Measurements from ENCODE around the gene MTCH1.

Gene MTCH1

DNA sequence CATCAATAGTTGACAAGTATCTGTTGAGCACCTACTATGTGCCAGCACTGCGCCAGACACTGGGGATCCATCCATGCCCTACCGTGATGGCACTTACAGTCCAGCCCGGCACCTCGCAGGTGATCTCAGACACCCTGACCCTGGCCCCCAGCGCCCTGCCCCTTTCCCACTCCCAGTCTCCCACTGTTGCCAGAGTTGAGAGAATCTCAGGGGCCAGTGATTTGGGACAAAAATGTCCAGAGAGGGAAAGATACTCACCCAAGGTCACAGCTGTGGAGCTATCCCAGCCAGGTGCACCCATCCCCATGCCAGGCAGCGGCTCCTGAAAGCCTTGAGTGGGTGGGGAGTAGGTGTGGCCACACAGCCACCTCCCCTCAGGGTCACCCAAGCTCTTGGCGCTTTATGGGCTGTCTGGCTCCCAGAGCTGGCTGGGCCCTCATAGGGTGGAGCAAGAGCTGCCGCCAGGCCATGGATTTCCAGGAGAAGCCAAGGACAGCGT is 28.2 kb downstream of the MTCH1 start:
- TF ChIP-seq CTCF (IDR thresholded peaks at IDR 0.05; ENCODE audit: low read depth, low read length), result no peak
- no peak for DNase-seq (ENCODE audit: low read depth in 2 of 2)
- H3K4me3 ChIP-seq (replicated peaks in 1 of 2; ENCODE audit: low read depth in 2 of 2, low read length in 2 of 2), result no peak overlapping the region

GRCh38 chr6:36956446-36956820 is 29.6 kb downstream of the MTCH1 start:
- no peak for TF ChIP-seq CTCF (IDR thresholded peaks at IDR 0.05; ENCODE audit: low read depth, low read length)
- DNase-seq (ENCODE audit: low read depth in 2 of 2), result no peak
- no peak overlapping the region for H3K4me3 ChIP-seq (replicated peaks in 1 of 2; ENCODE audit: low read depth in 2 of 2, low read length in 2 of 2)

DNA sequence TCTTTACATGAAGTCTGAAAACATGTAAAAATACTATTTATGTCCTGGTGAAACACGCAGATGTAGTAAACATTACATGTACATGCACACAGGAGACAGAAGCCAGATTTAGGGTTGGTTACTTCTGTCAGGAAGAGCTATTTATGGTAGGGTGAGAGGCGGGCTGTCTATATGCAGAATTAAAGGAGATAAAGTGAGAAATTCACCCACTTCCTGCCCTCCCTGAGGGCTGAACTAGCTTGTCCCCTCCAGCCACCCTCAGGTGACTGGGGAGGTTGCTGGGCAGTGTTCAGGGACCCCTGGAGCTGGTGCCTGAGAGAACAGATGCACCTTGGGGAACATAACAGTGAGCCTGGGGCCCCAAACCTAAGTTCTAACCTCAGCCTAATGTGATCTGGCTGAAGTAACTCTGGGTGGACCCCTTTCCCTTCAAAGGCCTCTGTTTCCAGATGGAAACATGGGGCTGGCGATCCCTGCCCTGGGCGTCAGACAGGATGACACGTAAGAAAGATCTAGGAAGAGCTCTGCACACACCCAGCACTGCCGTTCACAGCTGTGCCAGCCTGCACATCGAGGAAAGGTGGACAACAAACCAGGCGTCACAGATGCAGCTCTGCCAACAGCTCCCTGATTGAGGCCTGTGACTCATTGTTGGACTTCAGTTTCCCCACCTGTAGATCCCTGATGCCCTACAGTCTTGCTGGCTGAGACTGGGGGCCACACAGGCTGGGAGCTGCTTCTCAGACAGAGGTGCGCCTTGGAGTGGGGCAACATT is 30.1 kb downstream of the MTCH1 start:
- DNase-seq (ENCODE audit: low read depth in 2 of 2), result no peak
- no peak for TF ChIP-seq CTCF (IDR thresholded peaks at IDR 0.05; ENCODE audit: low read depth, low read length)
- H3K4me3 ChIP-seq (replicated peaks in 1 of 2; ENCODE audit: low read depth in 2 of 2, low read length in 2 of 2), result no peak overlapping the region

- no peak for DNase-seq (ENCODE audit: low read depth in 2 of 2)
- no peak overlapping the region for H3K4me3 ChIP-seq (replicated peaks in 1 of 2; ENCODE audit: low read depth in 2 of 2, low read length in 2 of 2)
- no peak for TF ChIP-seq CTCF (IDR thresholded peaks at IDR 0.05; ENCODE audit: low read depth, low read length)
These were observed 30.9 kb downstream of the MTCH1 start for GRCh38 chr6:36955136-36955535.

DNA sequence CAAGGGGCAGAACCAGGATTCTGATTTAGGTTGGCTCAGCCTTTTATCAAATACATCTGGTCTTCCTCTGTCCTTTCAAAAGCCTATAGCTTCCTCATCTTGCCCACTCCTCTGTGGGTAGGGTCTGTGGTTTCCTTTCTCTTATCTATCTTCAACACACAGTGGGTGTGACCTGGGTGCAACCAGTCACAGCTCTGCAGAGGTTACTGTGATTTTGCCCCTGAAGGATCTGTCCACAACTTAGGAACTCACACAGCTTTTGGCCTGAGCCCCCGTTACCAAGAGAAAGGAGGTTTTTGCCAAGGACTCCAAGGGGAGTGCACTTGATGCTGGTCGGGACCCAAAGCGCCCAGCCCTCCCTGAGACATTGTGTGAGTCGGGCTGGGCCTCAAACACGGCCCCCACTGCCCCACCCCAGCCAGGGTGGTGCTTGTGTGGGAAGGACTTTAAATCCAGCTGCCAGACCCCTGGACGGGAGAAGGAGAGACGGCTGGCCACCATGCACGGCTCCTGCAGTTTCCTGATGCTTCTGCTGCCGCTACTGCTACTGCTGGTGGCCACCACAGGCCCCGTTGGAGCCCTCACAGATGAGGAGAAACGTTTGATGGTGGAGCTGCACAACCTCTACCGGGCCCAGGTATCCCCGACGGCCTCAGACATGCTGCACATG is 31.6 kb downstream of the MTCH1 start, which contains the start of gene PI16:
PI16 (plus strand) TSS at position 477 of the 670 bp plus-strand sequence; CDS start at position 500, 23 bp downstream.
- no peak for TF ChIP-seq CTCF (IDR thresholded peaks at IDR 0.05; ENCODE audit: low read depth, low read length)
- DNase-seq (ENCODE audit: low read depth in 2 of 2), result no peak
- no peak within 1 kb of the TSS for H3K4me3 ChIP-seq (replicated peaks in 1 of 2; ENCODE audit: low read depth in 2 of 2, low read length in 2 of 2)

- no peak overlapping the region for H3K4me3 ChIP-seq (replicated peaks in 1 of 2; ENCODE audit: low read depth in 2 of 2, low read length in 2 of 2)
- no peak for DNase-seq (ENCODE audit: low read depth in 2 of 2)
- no peak for TF ChIP-seq CTCF (IDR thresholded peaks at IDR 0.05; ENCODE audit: low read depth, low read length)
These were observed 32.1 kb downstream of the MTCH1 start for GRCh38 chr6:36953931-36954261.
